IMR-90 (cell line): ENCODE results near the gene COL2A1. TPM values are rescaled to one million over a fixed set of nuclear protein-coding genes. Genes with fewer than 3 reads are reported as not detected.
A peak's percentile ranks its signal among the peaks of the same experiment; 100 is the strongest.

ENCODE experiments used
- ATAC-seq: fragments of 200-7000 bp; cut with Tn5 transposase; 2 replicates; pipeline ENCODE4 v1.9.1; 2020; ENCODE audit warnings: low read depth, mild to moderate bottlenecking, moderate library complexity
- BruUV-seq: library from RNA; stranded (reverse); fragments of 400-500 nt; replicated peaks from 2 replicates; lab custom pipeline; 2021; lab: Mats Ljungman, UMichigan
- CTCF ChIA-PET: fragments of 300-600 bp; formaldehyde crosslinking; extraction: SDS; loops from one replicate; lab custom pipeline; 2021; ENCODE audit warnings: antibody characterized with exemption; lab: Yijun Ruan, JAX
- POLR2A ChIA-PET: fragments of 300-600 bp; sonication (Branson Sonifier 250); formaldehyde crosslinking; loops from one replicate; lab custom pipeline; 2022; ENCODE audit warnings: antibody characterized with exemption; ENCODE audit not compliant: unreplicated experiment; lab: Charles Lee
- DNase-seq: peaks from one replicate; pipeline ENCODE4 v3.0.0; 2013
- H2AFZ ChIP-seq: replicated peaks from 2 replicates; pipeline ENCODE3; 2013; ENCODE audit warnings: low read length, mild to moderate bottlenecking; ENCODE audit not compliant: poor library complexity
- H2AK5ac ChIP-seq: 2 replicates; pipeline ENCODE4 v1.6.1; 2013; ENCODE audit warnings: low read depth, low read length, inconsistent platforms
- H2AK9ac ChIP-seq: replicated peaks from 2 replicates; pipeline ENCODE3; 2013; ENCODE audit warnings: mild to moderate bottlenecking, low read depth, low read length, moderate library complexity; ENCODE audit not compliant: poor library complexity
- H2BK120ac ChIP-seq: 2 replicates; pipeline ENCODE4 v1.6.1; 2013; ENCODE audit warnings: low read depth, low read length, inconsistent platforms
- H2BK15ac ChIP-seq: 3 replicates; pipeline ENCODE4 v1.6.1; 2013; ENCODE audit warnings: low read depth, low read length, inconsistent platforms
- H2BK20ac ChIP-seq: 2 replicates; pipeline ENCODE4 v1.6.1; 2013; ENCODE audit warnings: low read depth, mild to moderate bottlenecking, inconsistent platforms, low read length, moderate library complexity
- H2BK5ac ChIP-seq: 2 replicates; pipeline ENCODE4 v1.6.1; 2013; ENCODE audit warnings: mild to moderate bottlenecking, low read depth, low read length, inconsistent platforms; ENCODE audit not compliant: poor library complexity, severe bottlenecking
- H3K14ac ChIP-seq: replicated peaks from 2 replicates; pipeline ENCODE4 v1.6.1; 2013; ENCODE audit warnings: low read depth, low read length, inconsistent platforms
- H3K18ac ChIP-seq: 2 replicates; pipeline ENCODE4 v1.6.1; 2013; ENCODE audit warnings: low read depth, low read length, control low read depth
- H3K23ac ChIP-seq: 2 replicates; pipeline ENCODE4 v1.6.1; 2013; ENCODE audit warnings: low read depth, low read length, inconsistent platforms
- H3K27ac ChIP-seq: 2 replicates; pipeline ENCODE4 v1.5.1; 2013; ENCODE audit warnings: mild to moderate bottlenecking, control low read depth, low read length; ENCODE audit not compliant: insufficient read depth
- H3K27me3 ChIP-seq: 2 replicates; pipeline ENCODE4 v1.6.1; 2013; ENCODE audit warnings: low read length; ENCODE audit not compliant: control insufficient read depth, insufficient read depth
- H3K36me3 ChIP-seq: 2 replicates; pipeline ENCODE4 v1.6.1; 2013; ENCODE audit warnings: low read length, mixed read lengths; ENCODE audit not compliant: control insufficient read depth, insufficient read depth
- H3K4ac ChIP-seq: 2 replicates; pipeline ENCODE4 v1.6.1; 2013; ENCODE audit warnings: low read depth, low read length, inconsistent platforms
- H3K4me1 ChIP-seq: 2 replicates; pipeline ENCODE4 v1.6.1; 2013; ENCODE audit warnings: low read length, mixed read lengths; ENCODE audit not compliant: control insufficient read depth, insufficient read depth
- H3K4me2 ChIP-seq: 2 replicates; pipeline ENCODE4 v1.6.1; 2013; ENCODE audit warnings: low read depth, mild to moderate bottlenecking, control low read depth, low read length, moderate library complexity
- H3K4me3 ChIP-seq: 2 replicates; pipeline ENCODE4 v1.5.1; 2013; ENCODE audit warnings: low read depth, mild to moderate bottlenecking, control low read depth, low read length, moderate library complexity; ENCODE audit not compliant: insufficient read depth
- H3K56ac ChIP-seq: 2 replicates; pipeline ENCODE4 v1.6.1; 2013; ENCODE audit warnings: low read length, inconsistent platforms; ENCODE audit not compliant: insufficient read depth; ENCODE audit errors: extremely low read depth
- H3K79me1 ChIP-seq, 2 experiments: 2 replicates each; pipeline ENCODE4 v1.6.1; 2013; ENCODE audit warnings: low read length in 2 of 2, inconsistent platforms in 1 of 2, low read depth in 1 of 2
- H3K9ac ChIP-seq: 2 replicates; pipeline ENCODE4 v1.6.1; 2013; ENCODE audit warnings: low read depth, low read length, control low read depth
- H3K9me1 ChIP-seq: 2 replicates; pipeline ENCODE4 v1.6.1; 2013; ENCODE audit warnings: low read length, inconsistent platforms; ENCODE audit not compliant: insufficient read depth
- H3K9me3 ChIP-seq: 2 replicates; pipeline ENCODE4 v1.6.1; 2013; ENCODE audit warnings: low read length; ENCODE audit not compliant: control insufficient read depth, insufficient read depth
- H4K20me1 ChIP-seq: 2 replicates; pipeline ENCODE4 v1.6.1; 2013; ENCODE audit warnings: low read length, inconsistent platforms; ENCODE audit not compliant: insufficient read depth
- H4K5ac ChIP-seq: 2 replicates; pipeline ENCODE4 v1.6.1; 2013; ENCODE audit warnings: mild to moderate bottlenecking, low read depth, low read length, control low read depth
- H4K8ac ChIP-seq, 2 experiments: 2 replicates each; pipeline ENCODE4 v1.6.1; 2013; ENCODE audit warnings: low read depth in 2 of 2, low read length in 2 of 2, control low read depth in 1 of 2, inconsistent platforms in 1 of 2
- H4K91ac ChIP-seq: 2 replicates; pipeline ENCODE4 v1.6.1; 2013; ENCODE audit warnings: low read depth, low read length, inconsistent platforms; ENCODE audit not compliant: insufficient read depth
- BHLHE40 ChIP-seq: fragments of 150-350 bp; IDR thresholded peaks from 2 replicates; pipeline ENCODE4 v1.6.1; 2016; ENCODE audit warnings: mild to moderate bottlenecking, low read depth, low read length
- CEBPB ChIP-seq: IDR thresholded peaks from 2 replicates; pipeline ENCODE4 v1.6.1; 2012; ENCODE audit warnings: low read depth, low read length, improper control_type of control experiment
- CHD1 ChIP-seq: IDR thresholded peaks from 2 replicates; pipeline ENCODE4 v1.6.1; 2012; ENCODE audit warnings: low read depth, low read length, improper control_type of control experiment
- CTCF ChIP-seq: conservative IDR thresholded peaks from 2 replicates; pipeline ENCODE4 v1.5.1; 2012; ENCODE audit warnings: mild to moderate bottlenecking, low read depth, low read length, improper control_type of control experiment
- ELK1 ChIP-seq: fragments of 150-350 bp; IDR thresholded peaks from 2 replicates; pipeline ENCODE4 v1.6.1; 2016; ENCODE audit warnings: low read depth, mild to moderate bottlenecking, low read length, moderate library complexity, borderline replicate concordance
- FOS ChIP-seq: fragments of 150-350 bp; IDR thresholded peaks from 2 replicates; pipeline ENCODE4 v1.6.1; 2016; ENCODE audit warnings: low read depth, low read length
- MAFK ChIP-seq: IDR thresholded peaks from 2 replicates; pipeline ENCODE4 v1.6.1; 2012; ENCODE audit warnings: low read depth, low read length, improper control_type of control experiment
- MAZ ChIP-seq: IDR thresholded peaks from 2 replicates; pipeline ENCODE4 v1.6.1; 2012; ENCODE audit warnings: low read depth, mild to moderate bottlenecking, low read length, improper control_type of control experiment, moderate library complexity, borderline replicate concordance
- MXI1 ChIP-seq: IDR thresholded peaks from 2 replicates; pipeline ENCODE4 v1.6.1; 2012; ENCODE audit warnings: low read depth, mild to moderate bottlenecking, low read length, moderate library complexity, borderline replicate concordance
- POLR2A ChIP-seq: IDR thresholded peaks from 2 replicates; pipeline ENCODE4 v1.6.1; 2012; ENCODE audit warnings: mild to moderate bottlenecking, low read depth, low read length
- RAD21 ChIP-seq: IDR thresholded peaks from 2 replicates; pipeline ENCODE4 v1.6.1; 2012; ENCODE audit warnings: low read length, improper control_type of control experiment
- RCOR1 ChIP-seq: IDR thresholded peaks from 2 replicates; pipeline ENCODE4 v1.6.1; 2012; ENCODE audit warnings: mild to moderate bottlenecking, low read length, improper control_type of control experiment; ENCODE audit not compliant: insufficient replicate concordance
- RFX5 ChIP-seq: IDR thresholded peaks from 2 replicates; pipeline ENCODE4 v1.8.0; 2012; ENCODE audit warnings: low read depth, mild to moderate bottlenecking, low read length, moderate library complexity
- SMC3 ChIP-seq: fragments of 150-350 bp; IDR thresholded peaks from 2 replicates; pipeline ENCODE4 v1.6.1; 2016; ENCODE audit warnings: low read depth, mild to moderate bottlenecking, antibody characterized with exemption, low read length, moderate library complexity
- WGBS, 2 experiments: methylation state at CpG; one replicate each; pipeline versions ENCODE4 v1.1.5 to v1.1.7; 2013; ENCODE audit warnings: missing lambda C conversion rate in 2 of 2; ENCODE audit not compliant: insufficient read length in 1 of 2; ENCODE audit errors: extremely low coverage in 2 of 2; 5-methylcytosine and 5-hydroxymethylcytosine counted together
- dilution Hi-C: fragments of 300-500 bp; cut with HindIII; formaldehyde crosslinking; loops from one replicate; pipeline ENCODE4 v1.14.3; 2018; ENCODE audit warnings: low sequenced_read_pairs; ENCODE audit not compliant: unreplicated experiment
- in situ Hi-C: fragments of 300-500 bp; cut with MboI; formaldehyde crosslinking; loops from 3 replicates; pipeline ENCODE4 v1.14.3; 2019; ENCODE audit warnings: low sequenced_read_pairs, inconsistent platforms, mixed read lengths
- intact Hi-C: fragments of 100-400 bp; cut with micrococcal nuclease; formaldehyde crosslinking; loops from 2 replicates; pipeline ENCODE4 v1.10.0; 2022
- polyA plus RNA-seq, 3 experiments: library from polyadenylated mRNA; depleted of rRNA; stranded (reverse); fragments of >200 nt; gene quantifications; 2 replicates each; pipeline ENCODE4 v1.2.3, GENCODE V29; 2012; ENCODE audit warnings: low replicate concordance in 1 of 3
- total RNA-seq: library from RNA; depleted of rRNA; stranded (reverse); fragments of >200 nt; gene quantifications from 2 replicates; pipeline ENCODE4 v1.2.3, GENCODE V29; 2012
- TF ChIP-seq, protein P1 (sequence below): fragments of 150-350 bp; IDR thresholded peaks from 2 replicates; pipeline ENCODE4 v1.6.1; 2017; ENCODE audit warnings: mild to moderate bottlenecking, antibody characterized with exemption, low read length, low read depth

COL2A1 gene
- total and polyA plus RNA-seq, 2 of the 4 experiments (the other 2 are of a cell fraction), result 0.05 TPM; not detected in 1

GRCh38 chr12:47939009-47939601, 65.2 kb downstream of the COL2A1 start:
- no peak overlapping the region for H2BK5ac ChIP-seq
- H3K27ac ChIP-seq, result no peak overlapping the region
- H2AK5ac ChIP-seq, result 0 out of 2 replicates have a peak overlapping the region, but pooled peaks have one; percentile 11
- dilution Hi-C loops (no loop called here), intact Hi-C loops (no loop called here), in situ Hi-C loops (no loop called here)
- no peak overlapping the region for H4K8ac ChIP-seq
- H3K79me1 ChIP-seq, result no peaks in the 10 kb centered on the region
- 0 out of 3 replicates have a peak overlapping the region, but pooled peaks have one; percentile 14 for H2BK15ac ChIP-seq
- H3K4me2 ChIP-seq, result no peak overlapping the region
- ATAC-seq, result no peak
- H2BK120ac ChIP-seq, result no peak overlapping the region
- no peak overlapping the region for H2AFZ ChIP-seq
- H4K20me1 ChIP-seq, result no peaks in the 10 kb centered on the region; the same call in 1 of the 2 replicates
- H3K4me3 ChIP-seq, result no peak overlapping the region
- peaks cover 8% of the 10 kb centered on the region for H3K4me1 ChIP-seq
- H3K36me3 ChIP-seq, result no peaks in the 10 kb centered on the region
- no peak overlapping the region for H4K5ac ChIP-seq
- H2AK9ac ChIP-seq, result no peak overlapping the region
- no peak overlapping the region for H4K91ac ChIP-seq
- ChIA-PET CTCF (interaction anchor here (0.6 kb wide), 1 partner anchor 57 kb away, joined by 3 read pairs; no protein-coding TSS in a partner anchor), POLR2A (no interaction called here)
- no peak overlapping the region for H3K9ac ChIP-seq
- no peaks in the 10 kb centered on the region for H3K9me3 ChIP-seq
- H3K56ac ChIP-seq, result no peak overlapping the region
- no peak overlapping the region for H3K18ac ChIP-seq
- DNase-seq, result no peak
- H3K14ac ChIP-seq, result no peak overlapping the region; the same call in 1 of the 2 replicates
- no peak overlapping the region for H3K23ac ChIP-seq
- H3K4ac ChIP-seq, result 0 out of 2 replicates have a peak overlapping the region, but pooled peaks have one; percentile 20
- 80% methylated on average over 1 of the region's 6 CpGs; no CpG with 5 or more reads in 1 of the 2 experiments for WGBS, 2 experiments
- H2BK20ac ChIP-seq, result peak overlapping the region; percentile 14; the same call in 1 of the 2 replicates
- peaks cover 14% of the 10 kb centered on the region for H3K27me3 ChIP-seq
- no TSS peak for BruUV-seq
- peaks cover 17% of the 10 kb centered on the region for H3K9me1 ChIP-seq
- TF ChIP-seq RCOR1 (no peak), CTCF (no peak), RFX5 (no peak), POLR2A (no peak), MXI1 (no peak), SMC3 (no peak), FOS (no peak), ELK1 (no peak), CEBPB (no peak), RAD21 (no peak), MAFK (no peak), CHD1 (no peak), MAZ (no peak), BHLHE40 (no peak)
- TF ChIP-seq, protein P1, sequence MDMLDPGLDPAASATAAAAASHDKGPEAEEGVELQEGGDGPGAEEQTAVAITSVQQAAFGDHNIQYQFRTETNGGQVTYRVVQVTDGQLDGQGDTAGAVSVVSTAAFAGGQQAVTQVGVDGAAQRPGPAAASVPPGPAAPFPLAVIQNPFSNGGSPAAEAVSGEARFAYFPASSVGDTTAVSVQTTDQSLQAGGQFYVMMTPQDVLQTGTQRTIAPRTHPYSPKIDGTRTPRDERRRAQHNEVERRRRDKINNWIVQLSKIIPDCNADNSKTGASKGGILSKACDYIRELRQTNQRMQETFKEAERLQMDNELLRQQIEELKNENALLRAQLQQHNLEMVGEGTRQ, result no peak
